ENCODE measurements around the gene ODAD3.

DNA sequence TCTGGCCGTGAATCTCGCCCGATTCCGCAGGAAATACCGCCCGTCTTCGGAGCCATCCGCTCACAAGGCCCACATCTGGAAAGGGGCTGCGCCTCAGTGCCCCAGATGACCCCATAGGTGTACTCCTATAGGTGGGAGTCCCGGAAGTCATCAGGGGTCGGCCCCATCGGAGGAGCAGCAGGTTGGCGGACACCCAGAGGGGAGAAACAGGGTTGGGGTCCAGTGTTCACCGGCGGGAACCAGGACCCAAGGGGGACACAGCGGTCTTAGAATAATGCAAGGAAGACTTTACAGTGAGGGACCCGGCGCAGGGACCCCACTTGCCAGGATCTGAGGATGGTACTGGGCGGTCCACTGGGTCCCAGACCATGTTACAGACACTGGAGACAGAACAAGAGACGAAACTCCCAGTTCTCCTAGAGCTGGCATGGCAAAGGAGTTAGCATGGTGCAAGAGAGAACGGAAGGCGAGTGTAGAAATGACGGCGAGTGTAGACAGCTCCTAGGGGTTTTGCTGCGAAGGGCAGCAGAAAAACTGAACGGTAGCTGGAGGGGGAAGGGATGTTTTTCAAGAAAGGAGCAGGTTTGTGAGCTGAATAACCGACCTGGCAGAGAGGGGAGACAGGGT is 11.6 kb downstream of the ODAD3 start:
- TF ChIP-seq, protein P1, sequence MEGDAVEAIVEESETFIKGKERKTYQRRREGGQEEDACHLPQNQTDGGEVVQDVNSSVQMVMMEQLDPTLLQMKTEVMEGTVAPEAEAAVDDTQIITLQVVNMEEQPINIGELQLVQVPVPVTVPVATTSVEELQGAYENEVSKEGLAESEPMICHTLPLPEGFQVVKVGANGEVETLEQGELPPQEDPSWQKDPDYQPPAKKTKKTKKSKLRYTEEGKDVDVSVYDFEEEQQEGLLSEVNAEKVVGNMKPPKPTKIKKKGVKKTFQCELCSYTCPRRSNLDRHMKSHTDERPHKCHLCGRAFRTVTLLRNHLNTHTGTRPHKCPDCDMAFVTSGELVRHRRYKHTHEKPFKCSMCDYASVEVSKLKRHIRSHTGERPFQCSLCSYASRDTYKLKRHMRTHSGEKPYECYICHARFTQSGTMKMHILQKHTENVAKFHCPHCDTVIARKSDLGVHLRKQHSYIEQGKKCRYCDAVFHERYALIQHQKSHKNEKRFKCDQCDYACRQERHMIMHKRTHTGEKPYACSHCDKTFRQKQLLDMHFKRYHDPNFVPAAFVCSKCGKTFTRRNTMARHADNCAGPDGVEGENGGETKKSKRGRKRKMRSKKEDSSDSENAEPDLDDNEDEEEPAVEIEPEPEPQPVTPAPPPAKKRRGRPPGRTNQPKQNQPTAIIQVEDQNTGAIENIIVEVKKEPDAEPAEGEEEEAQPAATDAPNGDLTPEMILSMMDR (IDR thresholded peaks at IDR 0.05) = no peak
- TF ChIP-seq POLR2AphosphoS5 (IDR thresholded peaks at IDR 0.05) = no peak
